Measurements from ENCODE around the gene KIF2A.

The KIF2A gene

DNA sequence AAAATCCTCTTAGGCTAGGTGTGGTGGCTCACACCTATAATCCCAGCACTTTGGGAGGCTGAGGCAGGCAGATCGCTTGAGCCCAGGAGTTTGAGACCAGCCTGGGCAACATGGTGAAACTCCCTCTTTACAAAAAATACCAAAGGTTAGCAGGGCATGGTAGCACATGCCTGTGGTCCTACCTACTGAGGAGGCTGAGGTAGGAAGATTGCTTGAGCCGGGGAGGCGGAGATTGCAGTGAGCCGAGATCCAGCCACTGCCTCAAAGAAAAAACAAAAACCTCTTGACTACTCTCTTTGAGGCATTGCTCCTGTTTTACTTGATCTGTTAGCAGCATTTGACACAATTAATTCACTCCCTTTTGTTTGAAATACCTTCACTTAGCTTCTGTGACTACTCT is 20.7 kb downstream of the KIF2A start:
- ChIA-PET POLR2A (no interaction called here), CTCF (no interaction called here)
- no peak for DNase-seq (ENCODE audit: extremely low spot score)
- no peak for TF ChIP-seq FOXK2 (IDR thresholded peaks at IDR 0.05)
- no peak for TF ChIP-seq SP1 (IDR thresholded peaks at IDR 0.05)
- TF ChIP-seq ARNT (IDR thresholded peaks at IDR 0.05), result no peak

GRCh38 chr5:62327138-62328053 is 21.4 kb downstream of the KIF2A start:
- CTCF ChIA-PET, result no interaction called here
- no peak for DNase-seq (ENCODE audit: extremely low spot score)
- TF ChIP-seq HDGF (IDR thresholded peaks at IDR 0.05; ENCODE audit: borderline replicate concordance) (no peak), PKNOX1 (IDR thresholded peaks at IDR 0.05) (no peak), SP1 (IDR thresholded peaks at IDR 0.05) (no peak), ELF4 (IDR thresholded peaks at IDR 0.05) (no peak), FOXK2 (IDR thresholded peaks at IDR 0.05) (no peak), LEF1 (IDR thresholded peaks at IDR 0.05; ENCODE audit: borderline replicate concordance) (no peak), SUZ12 (IDR thresholded peaks at IDR 0.05) (no peak), ZNF384 (IDR thresholded peaks at IDR 0.05) (no peak), TARDBP (IDR thresholded peaks at IDR 0.05) (no peak), FOXA1 (IDR thresholded peaks at IDR 0.05) (no peak), FOXM1 (IDR thresholded peaks at IDR 0.05; ENCODE audit: borderline replicate concordance) (no peak), NFRKB (IDR thresholded peaks at IDR 0.05) (no peak), CTBP1 (IDR thresholded peaks at IDR 0.05; ENCODE audit: borderline replicate concordance) (no peak), L3MBTL2 (conservative IDR thresholded peaks at IDR 0.05) (no peak), BHLHE40 (IDR thresholded peaks at IDR 0.05; ENCODE audit: borderline replicate concordance) (no peak), ARNT (IDR thresholded peaks at IDR 0.05) (no peak)
- POLR2A ChIA-PET, result no interaction called here

- TF ChIP-seq PKNOX1 (IDR thresholded peaks at IDR 0.05), result peak; percentile 96
- TF ChIP-seq FOXA1 (IDR thresholded peaks at IDR 0.05), result no peak
- POLR2A ChIA-PET, result interaction anchor here (0.9 kb wide), 2 partner anchors 12 to 75 kb away, joined by 3 to 4 read pairs; partner anchors contain the start of gene DIMT1
- peak; percentile 16 for DNase-seq (ENCODE audit: extremely low spot score)
- CTCF ChIA-PET, result no interaction called here
These were observed 22.9 kb downstream of the KIF2A start for GRCh38 chr5:62328772-62329491.

DNA sequence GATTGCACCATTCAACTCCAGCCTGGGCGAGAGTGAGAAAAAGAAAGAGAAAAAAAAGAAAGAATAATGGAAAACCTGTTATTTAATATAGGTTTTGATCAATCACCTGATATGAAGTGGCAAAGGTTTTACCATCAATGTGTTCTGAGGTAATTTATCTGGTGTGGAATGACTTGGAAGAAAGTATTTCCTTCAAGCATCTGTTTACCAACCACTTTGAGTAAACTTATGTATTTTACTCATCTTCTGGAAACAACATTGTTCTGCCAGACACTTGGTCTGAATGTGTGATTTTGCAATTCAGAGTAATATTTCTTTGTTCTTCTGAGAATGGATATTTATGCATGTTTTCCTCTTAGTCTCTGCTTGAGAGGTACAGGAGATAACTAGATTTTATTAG is 24.3 kb downstream of the KIF2A start:
- TF ChIP-seq LEF1 (IDR thresholded peaks at IDR 0.05; ENCODE audit: borderline replicate concordance) (no peak), HDGF (IDR thresholded peaks at IDR 0.05; ENCODE audit: borderline replicate concordance) (no peak), FOXK2 (IDR thresholded peaks at IDR 0.05) (no peak), FOXM1 (IDR thresholded peaks at IDR 0.05; ENCODE audit: borderline replicate concordance) (no peak), ZNF384 (IDR thresholded peaks at IDR 0.05) (no peak), TARDBP (IDR thresholded peaks at IDR 0.05) (no peak), ELF4 (IDR thresholded peaks at IDR 0.05) (no peak), L3MBTL2 (conservative IDR thresholded peaks at IDR 0.05) (no peak), PKNOX1 (IDR thresholded peaks at IDR 0.05) (no peak), FOXA1 (IDR thresholded peaks at IDR 0.05) (no peak), NFRKB (IDR thresholded peaks at IDR 0.05) (no peak), ARNT (IDR thresholded peaks at IDR 0.05) (no peak), SP1 (IDR thresholded peaks at IDR 0.05) (no peak), BHLHE40 (IDR thresholded peaks at IDR 0.05; ENCODE audit: borderline replicate concordance) (no peak), SUZ12 (IDR thresholded peaks at IDR 0.05) (no peak), CTBP1 (IDR thresholded peaks at IDR 0.05; ENCODE audit: borderline replicate concordance) (no peak)
- ChIA-PET POLR2A (no interaction called here), CTCF (no interaction called here)
- DNase-seq (ENCODE audit: extremely low spot score), result no peak

GRCh38 chr5:62331921-62332320 is 25.9 kb downstream of the KIF2A start:
- ChIA-PET POLR2A (no interaction called here), CTCF (no interaction called here)
- DNase-seq (ENCODE audit: extremely low spot score), result no peak
- TF ChIP-seq CTBP1 (IDR thresholded peaks at IDR 0.05; ENCODE audit: borderline replicate concordance), result no peak
- TF ChIP-seq SP1 (IDR thresholded peaks at IDR 0.05), result no peak
- no peak for TF ChIP-seq TARDBP (IDR thresholded peaks at IDR 0.05)
- TF ChIP-seq NFRKB (IDR thresholded peaks at IDR 0.05), result no peak
- TF ChIP-seq L3MBTL2 (conservative IDR thresholded peaks at IDR 0.05), result no peak
- TF ChIP-seq ARNT (IDR thresholded peaks at IDR 0.05), result no peak
- TF ChIP-seq BHLHE40 (IDR thresholded peaks at IDR 0.05; ENCODE audit: borderline replicate concordance), result no peak
- no peak for TF ChIP-seq FOXA1 (IDR thresholded peaks at IDR 0.05)
- no peak for TF ChIP-seq FOXK2 (IDR thresholded peaks at IDR 0.05)
- TF ChIP-seq SUZ12 (IDR thresholded peaks at IDR 0.05), result no peak
- TF ChIP-seq HDGF (IDR thresholded peaks at IDR 0.05; ENCODE audit: borderline replicate concordance), result no peak
- TF ChIP-seq ELF4 (IDR thresholded peaks at IDR 0.05), result no peak
- TF ChIP-seq PKNOX1 (IDR thresholded peaks at IDR 0.05), result no peak
